ENCODE data around the gene SOCS1. TPM values are rescaled to one million over a fixed set of nuclear protein-coding genes. Genes with fewer than 3 reads are reported as not detected.

SOCS1 gene
- total and polyA plus RNA-seq, 3 donors from 2014 or later: 3.6 to 16.8 (median 10.7) TPM

- Histone ChIP-seq H3K27ac (no peak overlapping the region), H3K27me3 (no peaks in the 10 kb centered on the region), H3K36me3 (ENCODE audit: low read depth, missing control alignments) (no peaks in the 10 kb centered on the region), H3K4me3 (no peak overlapping the region), H3K4me1 (peaks cover 9% of the 10 kb centered on the region), H3K9me3 (no peaks in the 10 kb centered on the region)
- WGBS, 2 donors: 93 to 94% methylated on average over 13 of the region's 13 CpGs
- no peak for DNase-seq
- intact Hi-C loops (cut with DNase I; ENCODE audit: low total_unique reads): no loop called here
- TF ChIP-seq, protein P1, sequence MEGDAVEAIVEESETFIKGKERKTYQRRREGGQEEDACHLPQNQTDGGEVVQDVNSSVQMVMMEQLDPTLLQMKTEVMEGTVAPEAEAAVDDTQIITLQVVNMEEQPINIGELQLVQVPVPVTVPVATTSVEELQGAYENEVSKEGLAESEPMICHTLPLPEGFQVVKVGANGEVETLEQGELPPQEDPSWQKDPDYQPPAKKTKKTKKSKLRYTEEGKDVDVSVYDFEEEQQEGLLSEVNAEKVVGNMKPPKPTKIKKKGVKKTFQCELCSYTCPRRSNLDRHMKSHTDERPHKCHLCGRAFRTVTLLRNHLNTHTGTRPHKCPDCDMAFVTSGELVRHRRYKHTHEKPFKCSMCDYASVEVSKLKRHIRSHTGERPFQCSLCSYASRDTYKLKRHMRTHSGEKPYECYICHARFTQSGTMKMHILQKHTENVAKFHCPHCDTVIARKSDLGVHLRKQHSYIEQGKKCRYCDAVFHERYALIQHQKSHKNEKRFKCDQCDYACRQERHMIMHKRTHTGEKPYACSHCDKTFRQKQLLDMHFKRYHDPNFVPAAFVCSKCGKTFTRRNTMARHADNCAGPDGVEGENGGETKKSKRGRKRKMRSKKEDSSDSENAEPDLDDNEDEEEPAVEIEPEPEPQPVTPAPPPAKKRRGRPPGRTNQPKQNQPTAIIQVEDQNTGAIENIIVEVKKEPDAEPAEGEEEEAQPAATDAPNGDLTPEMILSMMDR (IDR thresholded peaks at IDR 0.05): no peak
- TF ChIP-seq POLR2A (IDR thresholded peaks at IDR 0.05): no peak
Measured at GRCh38 chr16:11234884-11235702, 20.9 kb downstream of the SOCS1 start.

GRCh38 chr16:11233727-11234376 lies 22.2 kb downstream of the SOCS1 start:
- TF ChIP-seq, protein P1 (IDR thresholded peaks at IDR 0.05): no peak
- TF ChIP-seq POLR2A (IDR thresholded peaks at IDR 0.05): no peak
- no peaks in the 10 kb centered on the region for H3K36me3 ChIP-seq (ENCODE audit: low read depth, missing control alignments)
- WGBS, 2 donors: 74 to 90% methylated on average over 8 of the region's 8 CpGs
- H3K4me1 ChIP-seq: peaks cover 9% of the 10 kb centered on the region
- DNase-seq: no peak
- no peak overlapping the region for H3K27ac ChIP-seq
- no peak overlapping the region for H3K4me3 ChIP-seq
- no peaks in the 10 kb centered on the region for H3K9me3 ChIP-seq
- no peaks in the 10 kb centered on the region for H3K27me3 ChIP-seq
- intact Hi-C loops (cut with DNase I; ENCODE audit: low total_unique reads): no loop called here

DNA sequence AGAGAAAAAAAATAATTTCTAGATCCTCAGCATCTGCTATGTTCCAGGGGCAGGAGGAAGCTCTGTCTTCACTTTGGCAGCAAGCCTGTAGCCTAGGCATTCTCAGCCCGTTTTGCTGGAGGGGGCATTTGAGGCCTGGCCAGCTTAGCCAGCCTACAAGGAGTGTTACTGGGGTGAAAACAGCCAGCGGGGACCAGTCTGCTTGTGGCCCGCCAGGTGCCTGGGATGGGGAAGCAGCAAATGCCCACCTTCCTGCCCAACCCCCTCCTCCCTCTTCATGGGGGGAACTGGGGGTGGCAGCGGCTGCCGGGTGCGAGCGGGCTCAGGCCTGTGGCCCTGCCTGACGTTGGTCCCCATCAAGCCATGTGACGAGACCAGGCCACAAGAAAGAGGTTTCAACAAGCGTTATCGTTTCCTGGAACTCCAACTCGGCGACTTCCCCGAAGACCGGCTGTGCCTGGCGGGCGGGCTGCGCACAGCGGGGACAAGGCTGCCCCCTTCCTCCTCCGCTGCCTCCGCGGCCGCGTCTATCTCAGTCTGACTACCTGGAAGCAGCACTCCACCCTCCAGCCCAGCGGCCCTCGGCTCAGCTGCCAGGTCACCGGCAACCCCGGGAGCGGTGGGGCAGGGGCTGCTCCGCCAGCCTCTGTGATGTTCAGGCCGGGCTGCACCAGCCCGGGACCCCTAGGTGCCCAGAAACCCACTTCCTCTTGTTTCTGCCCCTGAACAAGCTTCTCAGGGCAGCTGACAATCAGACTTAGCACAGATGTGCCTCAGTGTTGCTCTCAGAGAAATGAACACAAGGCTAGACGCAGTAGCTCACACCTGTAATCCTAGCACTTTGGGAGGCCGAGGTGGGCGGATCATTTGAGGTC lies 22.9 kb downstream of the SOCS1 start:
- WGBS, 2 donors: 46 to 62% methylated on average over 32 to 35 of the region's 35 CpGs
- intact Hi-C loops (cut with DNase I; ENCODE audit: low total_unique reads): no loop called here
- Histone ChIP-seq H3K36me3 (ENCODE audit: low read depth, missing control alignments) (no peaks in the 10 kb centered on the region), H3K4me3 (no peak overlapping the region), H3K4me1 (peaks cover 7% of the 10 kb centered on the region), H3K9me3 (no peaks in the 10 kb centered on the region), H3K27me3 (no peaks in the 10 kb centered on the region), H3K27ac (no peak overlapping the region)
- TF ChIP-seq, protein P1 (IDR thresholded peaks at IDR 0.05): no peak
- no peak for TF ChIP-seq POLR2A (IDR thresholded peaks at IDR 0.05)
- no peak for DNase-seq

DNA sequence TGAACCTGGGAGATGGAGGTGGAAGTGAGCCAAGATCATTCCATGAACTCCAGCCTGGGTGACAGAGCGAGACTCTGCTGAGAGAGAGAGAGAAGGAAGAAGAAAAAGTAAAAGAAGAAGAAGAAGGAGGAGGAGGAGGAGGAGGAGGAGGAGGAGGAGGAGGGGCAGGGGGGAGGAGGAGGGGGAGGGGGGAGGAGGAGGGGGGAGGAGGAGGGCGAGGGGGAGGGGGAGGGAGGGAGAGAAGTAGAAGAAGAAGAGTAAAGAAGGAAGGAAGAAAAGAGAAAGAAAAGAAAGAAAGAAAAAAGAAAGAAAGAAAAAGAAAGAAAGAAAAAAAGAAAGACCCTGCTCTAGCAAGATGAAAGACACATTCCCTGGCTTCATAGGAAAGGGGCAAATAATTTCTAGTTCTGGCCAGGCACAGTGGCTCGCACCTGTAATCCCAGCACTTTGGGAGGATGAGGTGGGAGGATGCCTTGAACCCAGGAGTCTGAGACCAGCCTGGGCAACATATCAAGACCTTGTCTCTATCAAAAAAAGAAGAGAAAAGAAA lies 23.6 kb downstream of the SOCS1 start:
- H3K4me1 ChIP-seq: peaks cover 3% of the 10 kb centered on the region
- H3K9me3 ChIP-seq: no peaks in the 10 kb centered on the region
- TF ChIP-seq, protein P1 (IDR thresholded peaks at IDR 0.05): no peak
- TF ChIP-seq POLR2A (IDR thresholded peaks at IDR 0.05): no peak
- no peak overlapping the region for H3K4me3 ChIP-seq
- intact Hi-C loops (cut with DNase I; ENCODE audit: low total_unique reads): no loop called here
- no peak for DNase-seq
- no peak overlapping the region for H3K27ac ChIP-seq
- H3K27me3 ChIP-seq: no peaks in the 10 kb centered on the region
- WGBS, 2 donors: 75 to 83% methylated on average over 2 of the region's 3 CpGs
- no peaks in the 10 kb centered on the region for H3K36me3 ChIP-seq (ENCODE audit: low read depth, missing control alignments)
